Vagina (tissue), 2 donors: ENCODE results near the gene USP50.

Source experiments
- CTCF ChIP-seq, 3 experiments: fragments of 450-650 bp in 2 of 3; fragments of 200-600 bp in 1 of 3; sonication (generic) in 1 of 3; IDR thresholded peaks; one replicate each; pipeline ENCODE4 v1.5.1; 2017 to 2019; ENCODE audit warnings: antibody characterized with exemption in 3 of 3, mild to moderate bottlenecking in 2 of 3, moderate library complexity in 2 of 3
- POLR2A ChIP-seq, 2 donors: fragments of 450-650 bp; IDR thresholded peaks; one replicate each; pipeline ENCODE4 v1.6.1; 2017; ENCODE audit warnings: antibody characterized with exemption in 2 of 2, mild to moderate bottlenecking in 2 of 2, moderate library complexity in 2 of 2
- POLR2AphosphoS5 ChIP-seq, 2 donors: sonication (generic); formaldehyde crosslinking; IDR thresholded peaks; one replicate each; pipeline ENCODE4 v1.9.0; 2017; ENCODE audit warnings: antibody characterized with exemption in 2 of 2, mild to moderate bottlenecking in 2 of 2, low read depth in 1 of 2; ENCODE audit not compliant: insufficient read depth in 1 of 2

- TF ChIP-seq CTCF (IDR thresholded peaks at IDR 0.05) (no peak), POLR2A (IDR thresholded peaks at IDR 0.05) (no peak), POLR2AphosphoS5 (IDR thresholded peaks at IDR 0.05; ENCODE audit: insufficient read depth in 1 of 2, low read depth in 1 of 2) (no peak)
These were observed 14.7 kb downstream of the USP50 start for GRCh38 chr15:50531766-50532165.
